ENCODE measurements around the gene ERBB4.

Gene ERBB4

DNA sequence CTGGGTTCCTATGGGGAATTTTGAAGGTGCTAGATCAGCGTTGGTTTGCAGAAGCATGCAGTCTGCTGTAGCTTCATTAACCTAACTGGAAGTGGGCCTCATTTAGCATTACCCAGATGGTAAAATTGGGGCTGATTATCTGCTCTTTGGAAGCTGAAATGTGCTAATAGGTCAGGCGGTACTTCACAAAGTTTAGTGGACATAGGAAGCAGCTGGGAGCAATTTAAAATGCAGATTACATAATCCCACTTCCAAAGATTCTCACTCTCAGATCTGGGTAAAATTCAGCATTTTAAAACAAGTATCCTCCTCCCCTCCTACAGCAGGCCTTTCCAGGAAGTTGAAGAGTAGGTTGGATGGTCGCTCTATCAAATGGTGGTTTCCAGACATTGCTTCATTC is 1075.2 kb downstream of the ERBB4 start:
- H3K27me3 ChIP-seq: no peaks in the 10 kb centered on the region
- TF ChIP-seq, protein P1, sequence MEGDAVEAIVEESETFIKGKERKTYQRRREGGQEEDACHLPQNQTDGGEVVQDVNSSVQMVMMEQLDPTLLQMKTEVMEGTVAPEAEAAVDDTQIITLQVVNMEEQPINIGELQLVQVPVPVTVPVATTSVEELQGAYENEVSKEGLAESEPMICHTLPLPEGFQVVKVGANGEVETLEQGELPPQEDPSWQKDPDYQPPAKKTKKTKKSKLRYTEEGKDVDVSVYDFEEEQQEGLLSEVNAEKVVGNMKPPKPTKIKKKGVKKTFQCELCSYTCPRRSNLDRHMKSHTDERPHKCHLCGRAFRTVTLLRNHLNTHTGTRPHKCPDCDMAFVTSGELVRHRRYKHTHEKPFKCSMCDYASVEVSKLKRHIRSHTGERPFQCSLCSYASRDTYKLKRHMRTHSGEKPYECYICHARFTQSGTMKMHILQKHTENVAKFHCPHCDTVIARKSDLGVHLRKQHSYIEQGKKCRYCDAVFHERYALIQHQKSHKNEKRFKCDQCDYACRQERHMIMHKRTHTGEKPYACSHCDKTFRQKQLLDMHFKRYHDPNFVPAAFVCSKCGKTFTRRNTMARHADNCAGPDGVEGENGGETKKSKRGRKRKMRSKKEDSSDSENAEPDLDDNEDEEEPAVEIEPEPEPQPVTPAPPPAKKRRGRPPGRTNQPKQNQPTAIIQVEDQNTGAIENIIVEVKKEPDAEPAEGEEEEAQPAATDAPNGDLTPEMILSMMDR (IDR thresholded peaks at IDR 0.05): no peak
- no peak overlapping the region for H3K4me3 ChIP-seq (ENCODE audit: low read depth in 1 of 2, low read length in 1 of 2)
- H3K4me1 ChIP-seq (ENCODE audit: control insufficient read depth in 1 of 2, insufficient read depth in 1 of 2, low read depth in 1 of 2, low read length in 1 of 2): no peaks in the 10 kb centered on the region
- H3K36me3 ChIP-seq: no peaks in the 10 kb centered on the region
- H3K27ac ChIP-seq: no peak overlapping the region
- no peaks in the 10 kb centered on the region for H3K9me3 ChIP-seq

- TF ChIP-seq, protein P1 (IDR thresholded peaks at IDR 0.05): no peak
- no peaks in the 10 kb centered on the region for H3K9me3 ChIP-seq
- no peak overlapping the region for H3K4me3 ChIP-seq (ENCODE audit: low read depth in 1 of 2, low read length in 1 of 2)
- H3K27me3 ChIP-seq: no peaks in the 10 kb centered on the region
- no peaks in the 10 kb centered on the region for H3K36me3 ChIP-seq
- no peaks in the 10 kb centered on the region for H3K4me1 ChIP-seq (ENCODE audit: control insufficient read depth in 1 of 2, insufficient read depth in 1 of 2, low read depth in 1 of 2, low read length in 1 of 2)
- no peak overlapping the region for H3K27ac ChIP-seq
Observed at GRCh38 chr2:211458974-211459373, 1079.6 kb downstream of the ERBB4 start.

DNA sequence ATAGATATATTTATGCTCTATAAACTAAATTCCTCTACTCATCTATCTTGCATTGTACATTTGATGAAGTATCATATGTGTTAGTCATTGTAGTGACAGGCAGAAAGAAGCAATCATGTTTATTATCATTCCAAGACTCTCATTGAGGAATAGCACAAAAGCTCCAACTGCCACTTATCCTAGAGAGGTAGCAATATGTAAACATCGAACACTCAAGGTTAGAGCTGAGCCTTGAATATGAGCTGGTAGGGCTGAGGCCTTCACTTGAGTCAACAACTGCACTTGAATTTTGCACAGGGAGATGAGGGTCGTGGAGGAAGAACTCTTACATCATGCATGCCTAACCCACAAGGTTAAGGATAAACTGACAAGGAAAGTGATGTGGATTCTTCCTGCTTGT is 1081.3 kb downstream of the ERBB4 start:
- Histone ChIP-seq H3K4me1 (ENCODE audit: control insufficient read depth in 1 of 2, insufficient read depth in 1 of 2, low read depth in 1 of 2, low read length in 1 of 2) (no peaks in the 10 kb centered on the region), H3K27me3 (no peaks in the 10 kb centered on the region), H3K4me3 (ENCODE audit: low read depth in 1 of 2, low read length in 1 of 2) (no peak overlapping the region), H3K9me3 (no peaks in the 10 kb centered on the region), H3K27ac (no peak overlapping the region), H3K36me3 (no peaks in the 10 kb centered on the region)
- TF ChIP-seq, protein P1 (IDR thresholded peaks at IDR 0.05): no peak

DNA sequence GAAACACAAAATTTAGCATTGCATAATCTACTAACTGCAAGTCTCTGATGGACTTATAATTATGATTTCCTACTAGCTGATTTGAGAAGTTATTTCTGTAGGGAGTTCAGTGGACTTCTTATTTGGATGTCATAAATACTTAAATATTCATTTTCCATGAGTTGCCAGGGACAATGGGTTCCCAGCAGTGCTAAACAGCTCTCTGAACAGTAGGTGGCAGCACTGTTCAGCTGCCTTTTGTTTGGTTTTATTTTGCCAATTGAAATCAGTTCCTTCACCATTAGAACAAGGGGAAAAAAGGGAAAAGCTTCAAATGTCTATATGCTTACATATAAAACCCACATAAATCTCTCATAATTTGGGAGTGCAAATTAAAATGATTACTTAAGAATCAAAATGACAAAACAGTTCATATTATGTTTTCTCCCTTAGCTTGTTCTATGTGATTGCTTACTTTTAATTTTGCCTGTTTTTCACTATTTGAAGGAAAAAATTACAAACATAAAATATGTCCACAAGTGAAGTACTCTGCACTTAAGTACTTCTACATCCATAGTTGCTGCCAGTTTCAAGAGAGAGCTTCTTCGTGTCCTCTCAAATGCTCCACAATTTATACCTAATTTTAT is 1083.3 kb downstream of the ERBB4 start:
- Histone ChIP-seq H3K4me3 (ENCODE audit: low read depth in 1 of 2, low read length in 1 of 2) (no peak overlapping the region), H3K9me3 (no peaks in the 10 kb centered on the region), H3K4me1 (ENCODE audit: control insufficient read depth in 1 of 2, insufficient read depth in 1 of 2, low read depth in 1 of 2, low read length in 1 of 2) (no peaks in the 10 kb centered on the region), H3K27me3 (no peaks in the 10 kb centered on the region), H3K27ac (no peak overlapping the region), H3K36me3 (no peaks in the 10 kb centered on the region)
- TF ChIP-seq, protein P1 (IDR thresholded peaks at IDR 0.05): no peak

GRCh38 chr2:211454679-211455078 is 1083.9 kb downstream of the ERBB4 start:
- no peaks in the 10 kb centered on the region for H3K36me3 ChIP-seq

More at GRCh38 chr2:211454679-211455078, 1083.9 kb downstream of the ERBB4 start:
- H3K9me3 ChIP-seq: no peaks in the 10 kb centered on the region
- TF ChIP-seq, protein P1 (IDR thresholded peaks at IDR 0.05): no peak
- no peaks in the 10 kb centered on the region for H3K4me1 ChIP-seq (ENCODE audit: control insufficient read depth in 1 of 2, insufficient read depth in 1 of 2, low read depth in 1 of 2, low read length in 1 of 2)
- no peak overlapping the region for H3K4me3 ChIP-seq (ENCODE audit: low read depth in 1 of 2, low read length in 1 of 2)
- no peak overlapping the region for H3K27ac ChIP-seq
- H3K27me3 ChIP-seq: no peaks in the 10 kb centered on the region
